22Rv1 (cell line): ENCODE measurements around the gene MFAP5.
A peak's percentile ranks its signal among the peaks of the same experiment; 100 is the strongest.

Experiments used
- H3K27ac ChIP-seq: fragments of 450-650 bp; 2 replicates; pipeline ENCODE4 v1.5.1; 2017
- ZFX ChIP-seq: fragments of 450-650 bp; IDR thresholded peaks from 2 replicates; pipeline ENCODE4 v1.6.1; 2017; ENCODE audit warnings: antibody characterized with exemption, borderline replicate concordance
- TF ChIP-seq, protein P1 (sequence below): fragments of 450-650 bp; IDR thresholded peaks from 2 replicates; pipeline ENCODE4 v1.5.1; 2017; ENCODE audit warnings: mild to moderate bottlenecking

MFAP5 gene

DNA sequence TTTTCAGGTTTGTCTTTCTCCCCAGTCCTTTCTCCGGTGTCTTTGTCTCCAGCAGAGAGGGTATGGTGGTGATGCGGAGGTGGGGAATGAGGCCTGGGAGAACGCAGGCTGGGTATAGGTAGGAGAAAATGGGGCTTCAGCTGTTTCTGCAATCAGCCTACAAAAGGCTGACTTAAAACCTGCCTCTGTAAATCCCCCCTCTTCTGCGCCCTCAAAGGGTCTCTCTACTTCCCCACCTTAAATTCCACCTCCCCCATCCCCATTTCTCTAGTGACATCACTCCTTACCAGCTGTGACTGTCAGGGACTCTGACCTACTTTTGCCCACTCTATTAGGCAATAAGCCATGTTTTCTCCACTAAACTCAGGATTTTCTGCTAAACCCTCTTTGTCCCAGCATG lies 27.1 kb upstream of the MFAP5 start:
- no peak for TF ChIP-seq ZFX
- TF ChIP-seq, protein P1, sequence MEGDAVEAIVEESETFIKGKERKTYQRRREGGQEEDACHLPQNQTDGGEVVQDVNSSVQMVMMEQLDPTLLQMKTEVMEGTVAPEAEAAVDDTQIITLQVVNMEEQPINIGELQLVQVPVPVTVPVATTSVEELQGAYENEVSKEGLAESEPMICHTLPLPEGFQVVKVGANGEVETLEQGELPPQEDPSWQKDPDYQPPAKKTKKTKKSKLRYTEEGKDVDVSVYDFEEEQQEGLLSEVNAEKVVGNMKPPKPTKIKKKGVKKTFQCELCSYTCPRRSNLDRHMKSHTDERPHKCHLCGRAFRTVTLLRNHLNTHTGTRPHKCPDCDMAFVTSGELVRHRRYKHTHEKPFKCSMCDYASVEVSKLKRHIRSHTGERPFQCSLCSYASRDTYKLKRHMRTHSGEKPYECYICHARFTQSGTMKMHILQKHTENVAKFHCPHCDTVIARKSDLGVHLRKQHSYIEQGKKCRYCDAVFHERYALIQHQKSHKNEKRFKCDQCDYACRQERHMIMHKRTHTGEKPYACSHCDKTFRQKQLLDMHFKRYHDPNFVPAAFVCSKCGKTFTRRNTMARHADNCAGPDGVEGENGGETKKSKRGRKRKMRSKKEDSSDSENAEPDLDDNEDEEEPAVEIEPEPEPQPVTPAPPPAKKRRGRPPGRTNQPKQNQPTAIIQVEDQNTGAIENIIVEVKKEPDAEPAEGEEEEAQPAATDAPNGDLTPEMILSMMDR: no peak
- no peak overlapping the region for H3K27ac ChIP-seq

DNA sequence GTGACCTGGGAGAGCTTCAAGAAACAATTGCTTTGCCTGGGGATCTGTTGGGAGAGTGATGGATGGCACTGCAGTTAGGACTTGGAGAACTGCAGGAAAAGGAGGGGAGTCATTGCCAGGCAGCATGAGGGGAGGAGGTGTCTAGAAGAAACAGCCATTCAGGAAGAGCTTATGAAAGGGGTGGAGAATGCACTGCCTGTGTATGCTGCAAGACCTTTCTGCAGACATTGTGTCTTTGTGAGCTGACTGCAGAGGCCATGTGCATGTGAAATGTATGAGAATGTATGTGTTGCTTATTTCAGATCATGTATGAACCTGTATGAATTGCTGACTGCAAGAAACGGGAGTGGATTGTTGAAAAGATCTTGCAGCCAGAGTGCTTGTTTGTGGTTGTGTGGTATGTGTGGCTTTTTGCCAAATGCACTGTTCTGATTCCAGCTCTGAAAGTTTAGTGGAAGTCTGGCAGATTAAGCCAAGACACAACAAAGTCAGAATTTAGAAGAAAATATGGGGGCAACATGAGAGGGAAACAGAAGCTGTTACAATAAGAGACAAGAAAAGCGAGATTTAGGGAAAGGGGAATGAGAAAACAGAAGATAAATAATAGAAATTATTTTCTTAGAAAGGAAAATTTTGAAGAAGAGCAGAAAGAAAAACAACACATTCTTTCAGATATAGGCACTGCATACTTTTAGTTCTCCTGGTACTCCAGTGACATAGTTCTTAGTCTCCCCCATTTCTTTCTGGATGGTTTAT lies 25.4 kb upstream of the MFAP5 start:
- no peak overlapping the region for H3K27ac ChIP-seq
- TF ChIP-seq ZFX: no peak
- TF ChIP-seq, protein P1: no peak

DNA sequence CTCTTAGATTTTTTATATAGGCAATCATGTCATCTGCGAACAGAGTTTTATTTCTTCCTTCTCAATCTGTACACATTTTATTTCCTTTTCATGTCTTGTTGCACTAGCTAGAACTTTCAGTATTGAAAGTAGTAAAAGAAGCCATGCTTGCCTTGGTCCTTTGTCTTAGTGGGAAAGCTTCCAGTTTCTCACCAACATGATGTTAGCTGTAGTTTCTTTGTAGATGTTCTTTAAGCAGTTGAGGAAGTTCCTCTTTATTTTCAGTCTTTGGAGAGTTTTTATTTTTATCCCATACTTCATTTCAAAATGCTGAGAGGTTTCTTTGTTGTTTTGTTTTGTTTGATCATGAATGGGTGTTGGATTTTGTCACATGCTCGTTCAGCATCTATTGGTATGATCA lies 22.4 kb upstream of the MFAP5 start:
- no peak overlapping the region for H3K27ac ChIP-seq
- TF ChIP-seq, protein P1: no peak
- no peak for TF ChIP-seq ZFX

DNA sequence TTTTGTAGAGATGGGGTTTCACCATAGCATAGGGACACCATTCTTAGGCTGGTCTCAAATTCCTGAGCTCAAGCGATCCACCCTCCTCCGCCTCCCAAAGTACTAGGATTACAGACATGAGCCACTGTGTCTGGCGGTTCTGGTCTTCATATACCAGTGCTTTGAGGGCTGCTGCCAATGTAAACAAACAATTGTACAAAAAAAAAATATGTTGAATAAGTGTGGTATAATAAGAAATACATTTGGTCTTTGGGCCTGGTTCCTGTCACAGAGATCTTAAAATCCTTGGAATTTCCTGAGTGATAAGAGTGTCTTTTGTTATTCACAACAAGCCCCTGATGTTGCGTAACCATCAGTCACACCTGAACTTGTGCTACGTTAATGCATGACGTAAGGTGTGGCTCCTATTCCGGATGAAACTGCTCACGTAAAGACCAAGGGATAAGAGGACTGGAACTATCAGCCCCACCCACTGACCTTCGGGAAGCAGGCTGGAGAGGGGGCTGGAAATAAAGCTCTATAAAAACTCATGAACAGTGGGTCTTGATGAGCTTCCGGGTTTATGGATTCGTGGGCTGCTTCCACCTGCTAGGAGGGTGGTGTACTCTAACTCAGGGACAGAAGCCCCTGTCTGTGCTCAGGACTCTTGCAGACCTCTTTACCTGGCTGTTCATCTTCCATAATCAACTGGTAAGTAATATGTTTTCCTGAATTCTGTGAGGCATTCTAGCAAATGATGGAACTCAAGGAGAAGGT lies 18.7 kb upstream of the MFAP5 start:
- TF ChIP-seq, protein P1: no peak
- TF ChIP-seq ZFX: no peak
- no peak overlapping the region for H3K27ac ChIP-seq

DNA sequence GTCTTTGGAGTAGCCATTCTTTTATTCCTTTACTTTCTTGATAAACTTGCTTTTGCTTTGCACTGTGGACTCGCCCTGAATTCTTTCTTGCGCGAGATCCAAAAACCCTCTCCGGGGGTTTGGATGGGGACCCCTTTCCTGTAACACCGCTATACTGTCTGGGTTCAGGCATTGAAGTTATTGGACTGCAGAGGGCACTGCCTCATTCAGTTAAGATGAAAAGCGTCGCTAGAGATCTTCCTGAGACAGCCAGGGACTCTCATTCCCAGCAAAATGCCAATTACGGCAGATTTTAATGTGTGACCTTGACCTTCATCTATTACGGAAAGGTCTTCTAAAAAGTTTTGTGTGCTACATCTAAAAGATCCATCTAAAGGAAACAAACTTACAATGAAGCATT lies 17.9 kb upstream of the MFAP5 start:
- H3K27ac ChIP-seq: no peak overlapping the region
- TF ChIP-seq ZFX: no peak
- TF ChIP-seq, protein P1: 0 out of 2 replicates have a peak, but pooled peaks have one; percentile 9

DNA sequence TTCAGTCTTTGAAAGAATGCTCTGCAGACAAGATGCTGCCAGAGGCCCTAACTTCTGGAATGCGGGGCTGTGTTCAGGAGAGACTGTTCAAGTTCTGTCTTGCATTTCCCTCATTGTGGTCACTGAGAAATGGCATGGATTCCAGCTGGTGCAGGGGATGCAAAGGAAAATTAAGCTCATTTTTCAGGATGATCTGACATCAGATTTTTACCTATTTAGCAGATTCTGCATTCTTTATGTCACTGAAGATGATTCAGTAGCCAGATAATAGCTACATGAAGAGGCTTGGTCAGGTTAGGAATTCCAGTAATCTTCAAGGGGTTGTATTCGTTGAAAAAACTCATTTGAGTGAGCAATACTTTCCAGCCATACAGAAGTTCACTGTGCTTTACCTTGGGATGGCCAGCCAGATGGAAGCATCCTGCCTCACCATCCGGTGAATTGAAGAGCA lies 16.1 kb upstream of the MFAP5 start:
- no peak overlapping the region for H3K27ac ChIP-seq
- TF ChIP-seq ZFX: no peak
- TF ChIP-seq, protein P1: no peak

DNA sequence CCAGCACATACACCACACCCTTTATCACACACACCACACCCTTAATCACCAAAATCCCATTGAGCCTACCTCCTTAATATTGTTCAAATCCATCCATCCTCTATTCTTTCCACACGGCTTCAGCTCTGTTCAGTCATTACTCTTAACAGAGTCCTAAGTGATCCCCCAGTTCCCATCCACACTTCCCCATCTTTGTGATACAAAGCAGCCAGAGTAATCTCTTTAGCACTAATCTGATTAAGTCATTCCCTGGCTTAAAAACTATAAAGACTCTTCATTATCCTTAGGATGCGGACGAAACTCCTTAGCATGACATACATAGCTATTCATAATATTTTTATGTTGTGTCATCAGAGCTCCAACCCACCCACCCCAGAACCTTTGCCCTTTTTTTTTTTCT lies 14.7 kb upstream of the MFAP5 start:
- TF ChIP-seq, protein P1: no peak
- TF ChIP-seq ZFX: no peak

More for the DNA sequence above, 14.7 kb upstream of the MFAP5 start:
- no peak overlapping the region for H3K27ac ChIP-seq
